Ovary (tissue), 9 donors: ENCODE measurements around the gene IL1RAPL1. TPM values are rescaled to one million over a fixed set of nuclear protein-coding genes. Genes with fewer than 3 reads are reported as not detected.

Experiments used
- DNase-seq, 5 donors: peaks; one replicate each; pipeline ENCODE4 v3.0.0-alpha.2; 2019 to 2020
- H3K27ac ChIP-seq, 2 donors: fragments of 200-600 bp; one replicate each; pipeline versions ENCODE4 v1.5.1 to v1.8.0; 2019 to 2022
- H3K27me3 ChIP-seq: fragments of 200-600 bp; one replicate; pipeline ENCODE4 v1.8.0; 2022
- H3K36me3 ChIP-seq: fragments of 200-600 bp; sonication (generic); one replicate; pipeline ENCODE4 v1.5.1; 2019
- H3K4me1 ChIP-seq: one replicate; pipeline ENCODE4 v1.8.1; 2013; ENCODE audit warnings: mild to moderate bottlenecking, moderate library complexity; ENCODE audit not compliant: insufficient read depth
- H3K4me3 ChIP-seq: fragments of 200-600 bp; sonication (generic); one replicate; pipeline ENCODE4 v1.5.1; 2017
- H3K9me3 ChIP-seq, 2 donors: fragments of 200-600 bp in 1 of 2; sonication (generic) in 1 of 2; one replicate each; pipeline versions ENCODE4 v1.5.1 to v1.8.1; 2013 to 2019; ENCODE audit warnings: mild to moderate bottlenecking in 1 of 2, moderate library complexity in 1 of 2
- CTCF ChIP-seq, 3 donors: fragments of 450-650 bp in 2 of 3; fragments of 200-600 bp in 1 of 3; IDR thresholded peaks; one replicate each; pipeline versions ENCODE4 v1.5.1 to v1.8.0; 2016 to 2022; ENCODE audit warnings: antibody characterized with exemption in 3 of 3, mild to moderate bottlenecking in 1 of 3
- EP300 ChIP-seq: sonication (generic); formaldehyde crosslinking; IDR thresholded peaks from one replicate; pipeline ENCODE4 v1.6.1; 2017; ENCODE audit warnings: antibody characterized with exemption
- POLR2A ChIP-seq: fragments of 450-650 bp; IDR thresholded peaks from one replicate; pipeline ENCODE4 v1.6.1; 2017; ENCODE audit warnings: antibody characterized with exemption, mild to moderate bottlenecking, moderate library complexity
- WGBS, 3 donors: extraction: QIAGEN DNeasy Blood & Tissue Kit in 1 of 3; methylation state at CpG; one replicate each; pipeline versions ENCODE4 v1.1.5 to v1.1.7; 2013 to 2017; 5-methylcytosine and 5-hydroxymethylcytosine counted together
- intact Hi-C, 4 donors: fragments of 100-400 bp; cut with DNase I; formaldehyde crosslinking; loops; one replicate each; pipeline versions ENCODE4 v1.11.0 to v1.15.1; 2022 to 2023
- polyA plus RNA-seq, 2 donors: library from polyadenylated mRNA; stranded (reverse); fragments of 200-250 nt in 1 of 2; fragments of 350-450 nt in 1 of 2; fragmentation: Illumina TruSeq in 1 of 2; extraction: RNeasy Lipid Tissue Mini Kit (QIAGEN cat#74804) in 1 of 2; gene quantifications; one replicate each; pipeline ENCODE4 v1.2.3, GENCODE V29; 2013 to 2014
- total RNA-seq, 7 donors: library from RNA; depleted of rRNA in 2 of 7; stranded (reverse); fragments of >200 nt in 2 of 7; fragmentation: NEBNext Ultra II Directional in 3 of 7; extraction: Animal tissue kit (Norgen Biotek cat#: 25700) in 3 of 7; gene quantifications; one replicate each; pipeline versions ENCODE4 v1.1.0 to v1.2.4, GENCODE V29; 2016 to 2023
- donor health status: DM: no; HTN: no; CAD: no; lungs with moderate emphysema.
- donor health status: DM: no; HTN: no; CAD: no.
- donor health status: Bipolar disorder and iron deficiency.
- donor health status: DM: yes; HTN: yes; CAD: no.
- donor health status: DM: no; HTN: no; CAD: no.
- donor health status: DM: yes; HTN: yes; CAD: no.

Gene IL1RAPL1
- total and polyA plus RNA-seq, 9 donors: 0.23 to 1.3 (median 0.61) TPM

GRCh38 chrX:29044423-29045184, 457.4 kb downstream of the IL1RAPL1 start:
- TF ChIP-seq POLR2A (no peak), EP300 (no peak), CTCF (IDR thresholded peaks at IDR 0.05) (no peak)
- Histone ChIP-seq H3K27me3 (no peaks in the 10 kb centered on the region), H3K4me3 (no peak overlapping the region), H3K4me1 (no peaks in the 10 kb centered on the region), H3K27ac (no peak overlapping the region), H3K9me3 (no peaks in the 10 kb centered on the region), H3K36me3 (no peaks in the 10 kb centered on the region)
- 57 to 61% (median 58%) methylated on average over 7 of the region's 7 CpGs for WGBS, 3 donors
- intact Hi-C loops: no loop called here
- no peak for DNase-seq

GRCh38 chrX:29065477-29065876, 478.2 kb downstream of the IL1RAPL1 start:
- intact Hi-C loops: no loop called here

GRCh38 chrX:29066516-29066915, 479.3 kb downstream of the IL1RAPL1 start:
- no peaks in the 10 kb centered on the region for H3K27me3 ChIP-seq
- WGBS, 3 donors: 45 to 53% (median 47%) methylated on average over 1 of the region's 1 CpG

More at GRCh38 chrX:29065477-29065876, 478.2 kb downstream of the IL1RAPL1 start:
- no peak for DNase-seq
- H3K36me3 ChIP-seq: no peaks in the 10 kb centered on the region
- WGBS, 3 donors: 61 to 82% (median 77%) methylated on average over 2 of the region's 2 CpGs
- no peaks in the 10 kb centered on the region for H3K9me3 ChIP-seq
- TF ChIP-seq CTCF (IDR thresholded peaks at IDR 0.05) (no peak), EP300 (no peak), POLR2A (no peak)
- H3K4me3 ChIP-seq: no peak overlapping the region
- H3K27ac ChIP-seq: no peak overlapping the region
- H3K27me3 ChIP-seq: no peaks in the 10 kb centered on the region
- H3K4me1 ChIP-seq: no peaks in the 10 kb centered on the region

GRCh38 chrX:29067351-29067750, 480.1 kb downstream of the IL1RAPL1 start:
- no peaks in the 10 kb centered on the region for H3K36me3 ChIP-seq
- intact Hi-C loops: no loop called here
- H3K4me1 ChIP-seq: no peaks in the 10 kb centered on the region
- no peak overlapping the region for H3K4me3 ChIP-seq
- TF ChIP-seq POLR2A (no peak), EP300 (no peak), CTCF (IDR thresholded peaks at IDR 0.05) (no peak)
- no peaks in the 10 kb centered on the region for H3K27me3 ChIP-seq
- WGBS, 3 donors: 48 to 61% (median 57%) methylated on average over 4 of the region's 4 CpGs
- no peak overlapping the region for H3K27ac ChIP-seq
- H3K9me3 ChIP-seq: no peaks in the 10 kb centered on the region
- DNase-seq: no peak

More at GRCh38 chrX:29066516-29066915, 479.3 kb downstream of the IL1RAPL1 start:
- intact Hi-C loops: no loop called here
- Histone ChIP-seq H3K27ac (no peak overlapping the region), H3K4me3 (no peak overlapping the region), H3K9me3 (no peaks in the 10 kb centered on the region), H3K4me1 (no peaks in the 10 kb centered on the region), H3K36me3 (no peaks in the 10 kb centered on the region)
- TF ChIP-seq EP300: no peak
- no peak for TF ChIP-seq POLR2A
- no peak for TF ChIP-seq CTCF (IDR thresholded peaks at IDR 0.05)
- no peak for DNase-seq
